Stimulated activated CD4-positive, alpha-beta T cell treated with anti-CD3 and anti-CD28 coated beads, Interleukin-2, amount 100 ng/mL, for 48 hours (primary cell): Measurements from ENCODE around the gene ASAP2.

Experiments used
- DNase-seq, 2 donors: peaks; one replicate each; pipeline ENCODE4 v3.0.0-alpha.2; 2020

ASAP2 gene

DNA sequence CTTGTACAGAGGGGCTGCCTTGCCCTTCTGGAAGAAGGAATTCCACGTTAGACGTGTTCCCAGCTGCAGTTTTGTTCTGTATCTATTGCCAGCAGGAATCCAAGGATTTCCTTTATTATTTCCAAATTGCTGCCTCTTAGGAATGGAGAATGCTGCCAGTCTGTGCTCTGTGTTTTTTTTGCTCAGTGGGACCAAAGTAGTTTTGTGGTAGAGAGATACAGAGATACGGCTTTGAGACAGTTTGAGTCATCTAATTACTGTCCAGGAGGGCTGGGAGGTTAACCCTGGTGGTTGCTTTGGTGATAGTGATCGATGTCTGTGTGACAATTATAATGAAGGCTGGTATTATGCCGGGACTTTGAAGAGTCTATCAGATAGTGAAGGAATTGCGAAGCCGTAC lies 26.3 kb downstream of the ASAP2 start:
- DNase-seq: no peak

DNA sequence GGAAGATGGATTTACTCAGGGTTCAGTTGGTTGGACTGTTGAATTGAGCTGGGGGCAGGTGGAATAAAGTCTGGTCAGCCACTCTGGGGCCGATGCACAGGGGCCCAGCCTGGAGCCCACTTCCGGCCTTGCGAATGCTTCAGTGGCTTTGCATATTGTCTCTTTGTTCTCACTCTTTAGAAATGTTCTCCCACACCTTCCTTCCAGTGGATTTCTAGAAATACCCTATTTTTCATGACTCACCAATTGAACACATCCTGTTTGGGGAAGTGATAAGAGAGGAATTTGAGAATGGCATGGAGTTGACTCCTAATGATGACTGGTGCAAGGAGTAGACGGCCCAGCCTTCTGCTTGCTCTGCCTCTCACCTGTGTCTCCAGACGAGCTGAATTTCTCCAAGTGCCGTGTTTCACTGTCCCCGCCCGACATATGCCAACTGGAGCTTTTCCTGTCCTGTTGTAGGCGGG lies 28.1 kb downstream of the ASAP2 start:
- DNase-seq: no peak

DNA sequence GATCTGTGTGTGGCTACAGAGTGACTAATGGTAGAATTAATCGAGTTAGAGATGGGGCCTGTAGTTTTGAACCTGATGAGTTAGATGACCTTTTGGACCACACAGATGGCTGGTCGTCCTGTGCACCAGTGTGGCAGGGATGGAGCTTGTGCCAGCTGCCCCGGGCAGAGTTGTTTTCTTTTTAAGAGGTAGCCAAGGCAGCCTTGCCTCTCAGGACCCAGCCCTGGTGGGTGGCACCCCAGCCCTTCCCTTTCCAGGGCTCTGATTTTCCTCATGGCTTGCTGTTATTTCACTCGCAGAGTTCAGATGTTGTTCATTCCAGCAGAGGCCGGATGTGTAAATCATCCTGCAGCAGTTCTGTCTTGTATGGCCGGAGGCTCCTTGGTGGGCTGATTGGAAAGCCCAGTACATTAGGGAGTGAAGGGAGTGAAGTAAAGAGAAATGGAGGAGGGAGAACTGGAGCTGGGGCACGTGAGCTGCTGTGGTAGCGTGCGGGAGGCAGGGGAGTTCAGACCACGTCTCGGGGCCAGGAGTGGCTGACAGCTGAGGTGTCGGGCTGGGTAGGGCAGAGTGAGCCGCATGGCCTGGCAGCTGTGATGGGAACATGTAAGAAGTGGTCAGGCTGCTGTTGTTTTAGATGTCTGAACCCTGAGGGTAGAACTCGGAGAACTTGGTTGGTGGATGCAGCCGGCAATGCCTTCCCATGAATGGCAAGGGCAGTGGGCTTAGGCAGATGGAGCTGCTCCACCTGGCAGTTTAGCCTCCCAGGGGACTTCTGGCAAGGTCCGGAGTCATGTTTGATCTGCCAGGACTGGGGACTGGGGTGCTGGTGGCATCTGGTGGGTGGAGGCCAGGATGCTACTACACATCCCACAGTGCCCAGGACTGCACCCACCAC lies 28.8 kb downstream of the ASAP2 start:
- no peak for DNase-seq

DNA sequence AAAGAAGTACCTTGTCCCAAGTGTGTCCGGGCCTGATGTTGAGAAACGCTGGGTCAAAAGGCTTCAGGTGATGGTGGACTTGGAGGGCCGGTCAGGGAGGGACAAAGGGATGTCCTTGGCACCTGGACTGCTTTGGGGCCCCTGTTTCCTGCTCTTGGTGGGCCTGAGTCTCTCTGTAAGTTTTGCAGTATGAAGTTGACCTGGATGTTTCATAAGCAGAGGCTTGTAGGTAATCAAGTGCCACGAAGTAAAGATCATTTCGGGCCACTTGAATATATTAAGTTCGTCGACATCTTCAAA lies 29.4 kb downstream of the ASAP2 start:
- no peak for DNase-seq

DNA sequence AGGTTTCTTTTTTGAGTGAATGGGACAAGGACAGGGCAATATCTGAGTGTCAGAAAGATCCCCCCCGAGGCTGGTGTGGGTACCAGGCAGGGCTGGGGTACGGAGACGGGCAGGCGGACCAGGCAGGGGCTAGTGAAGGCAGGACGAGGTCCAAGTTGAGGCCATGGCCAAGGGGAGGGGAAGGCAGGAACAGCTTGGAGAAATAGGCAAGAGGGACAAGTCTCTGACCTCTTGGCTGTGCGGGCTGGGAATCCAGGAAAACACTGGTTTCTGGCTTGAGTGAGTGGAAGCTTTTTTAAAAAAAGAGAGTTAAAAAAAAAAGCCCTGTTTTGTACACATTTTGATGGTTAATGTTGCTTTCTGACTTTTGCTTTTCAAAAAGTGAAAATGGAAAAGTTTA lies 30.3 kb downstream of the ASAP2 start:
- DNase-seq: no peak

DNA sequence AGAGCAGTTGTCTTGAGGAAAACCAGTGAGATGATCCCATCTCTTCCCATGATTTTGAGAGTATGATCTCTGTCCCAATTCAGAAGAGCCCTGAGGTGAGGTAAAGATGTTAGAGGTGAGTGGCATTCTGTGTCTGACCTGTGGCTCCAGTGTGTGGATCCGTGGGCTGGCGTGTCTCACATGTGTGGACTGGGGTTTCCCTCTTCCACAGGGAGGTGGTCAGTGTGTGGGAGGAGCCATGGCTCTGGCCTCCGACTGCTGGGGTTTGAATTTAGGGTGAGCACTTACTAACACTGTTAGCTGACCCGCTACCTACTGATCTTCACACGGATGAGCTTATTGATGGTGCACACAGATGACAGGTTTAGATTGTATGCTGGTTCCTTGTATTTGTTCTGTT lies 31.2 kb downstream of the ASAP2 start:
- no peak for DNase-seq

DNA sequence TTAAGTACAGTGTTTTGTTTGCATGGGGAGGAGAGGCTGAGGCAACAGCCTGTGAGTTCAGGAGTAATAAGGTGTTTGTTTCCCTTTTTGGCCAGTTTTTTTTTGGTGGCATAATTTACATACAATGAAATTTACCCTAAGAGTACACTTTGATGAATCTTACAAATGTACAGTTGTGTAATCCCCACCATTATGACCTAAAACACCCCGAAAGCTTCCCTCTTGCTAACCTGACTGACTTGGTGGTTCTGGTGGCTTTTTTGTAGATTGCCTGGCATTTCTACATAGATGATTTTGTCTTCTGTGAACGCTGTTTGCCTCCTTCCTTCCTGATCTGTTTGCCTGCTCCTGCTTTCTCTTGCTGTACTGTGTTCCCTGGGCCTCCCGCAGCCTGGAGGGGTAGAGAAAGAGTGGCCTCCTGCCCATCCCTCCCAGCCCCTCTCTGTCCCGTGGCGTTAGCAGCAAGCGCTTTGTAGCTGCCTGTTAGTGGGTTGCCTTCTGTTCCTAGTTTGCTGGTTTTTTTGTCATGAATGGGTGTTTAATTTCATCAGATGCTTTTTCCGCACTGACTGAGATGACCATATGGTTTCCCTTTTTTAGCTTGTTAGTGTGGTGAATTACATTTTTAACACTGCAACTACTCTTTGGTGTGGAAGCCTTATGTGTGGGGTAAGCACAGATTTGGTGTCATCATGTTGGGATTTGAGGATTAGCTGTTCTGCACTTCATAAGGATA lies 32.1 kb downstream of the ASAP2 start:
- no peak for DNase-seq

DNA sequence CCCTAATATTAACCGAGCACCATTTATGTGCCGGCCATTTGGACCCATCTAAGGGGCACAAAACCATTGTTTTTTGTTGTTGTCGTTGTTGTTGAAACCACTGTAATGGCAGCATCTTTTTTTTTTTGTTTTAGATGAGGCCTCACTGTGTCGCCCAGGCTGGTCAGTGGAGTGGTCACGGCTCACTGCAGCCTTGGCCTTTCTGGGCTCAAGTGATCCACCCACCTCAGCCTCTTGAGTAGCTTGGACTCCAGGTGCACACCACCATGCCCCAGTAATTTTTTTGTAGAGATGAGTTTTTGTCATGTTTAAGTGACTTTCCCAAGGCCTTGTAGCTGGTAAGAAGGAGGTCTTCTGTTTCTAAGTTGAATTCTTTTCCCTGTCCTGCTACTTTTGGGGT lies 33.0 kb downstream of the ASAP2 start:
- DNase-seq: no peak

DNA sequence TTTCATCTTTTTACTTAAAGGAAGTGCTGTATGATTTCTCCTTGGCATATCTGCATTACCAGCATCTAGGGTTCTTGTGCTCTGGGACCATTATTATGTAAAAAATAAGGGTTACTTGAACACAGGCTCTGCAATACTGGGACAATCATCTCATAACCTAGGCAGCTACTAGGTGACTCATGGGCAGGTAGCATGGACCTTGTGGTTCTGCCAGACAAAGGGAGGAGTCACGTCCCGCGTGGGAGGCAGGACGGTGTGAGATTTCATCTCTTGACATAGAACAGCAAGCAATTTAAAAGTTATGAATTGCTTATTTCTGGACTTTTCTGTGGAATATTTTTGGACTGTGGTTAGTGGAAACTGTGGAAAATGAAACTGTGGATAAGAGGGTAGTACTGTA lies 34.1 kb downstream of the ASAP2 start:
- DNase-seq: no peak

DNA sequence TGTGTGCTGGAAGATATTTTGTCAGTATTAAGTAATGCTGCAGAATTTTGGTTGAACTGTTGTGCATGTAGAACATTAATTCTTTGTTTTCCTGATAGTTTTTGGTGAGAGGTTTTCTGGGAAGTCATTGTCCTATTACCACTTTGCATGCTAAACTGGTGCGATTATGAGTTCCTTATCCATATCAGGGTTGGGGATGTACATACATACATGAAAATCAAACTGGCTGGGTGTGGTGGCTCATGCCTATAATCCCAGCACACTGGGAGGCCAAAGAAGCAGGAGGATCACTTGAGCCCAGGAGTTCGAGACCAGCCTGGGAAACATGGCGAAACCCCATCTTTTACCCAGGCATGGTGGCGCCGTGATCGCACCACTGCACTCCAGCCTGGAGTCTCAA lies 34.6 kb downstream of the ASAP2 start:
- no peak for DNase-seq

DNA sequence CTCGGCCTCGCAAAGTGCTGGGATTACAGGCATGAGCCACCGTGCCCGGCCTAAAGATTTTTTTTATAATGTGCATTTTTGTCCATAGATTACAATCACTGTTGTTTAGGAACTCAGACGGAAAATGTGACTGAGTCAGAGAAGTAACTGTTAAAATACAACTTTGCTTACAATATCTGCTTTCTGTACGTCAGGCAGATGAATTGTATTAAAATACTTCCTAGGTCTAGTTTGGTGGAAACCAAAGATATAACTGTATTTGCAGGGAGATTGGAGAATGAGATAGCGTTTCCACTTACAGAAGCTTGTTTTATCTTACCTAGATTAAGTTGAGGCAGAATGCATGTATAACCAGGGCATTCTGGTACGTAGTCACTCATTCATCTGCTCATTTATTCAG lies 36.7 kb downstream of the ASAP2 start:
- no peak for DNase-seq

DNA sequence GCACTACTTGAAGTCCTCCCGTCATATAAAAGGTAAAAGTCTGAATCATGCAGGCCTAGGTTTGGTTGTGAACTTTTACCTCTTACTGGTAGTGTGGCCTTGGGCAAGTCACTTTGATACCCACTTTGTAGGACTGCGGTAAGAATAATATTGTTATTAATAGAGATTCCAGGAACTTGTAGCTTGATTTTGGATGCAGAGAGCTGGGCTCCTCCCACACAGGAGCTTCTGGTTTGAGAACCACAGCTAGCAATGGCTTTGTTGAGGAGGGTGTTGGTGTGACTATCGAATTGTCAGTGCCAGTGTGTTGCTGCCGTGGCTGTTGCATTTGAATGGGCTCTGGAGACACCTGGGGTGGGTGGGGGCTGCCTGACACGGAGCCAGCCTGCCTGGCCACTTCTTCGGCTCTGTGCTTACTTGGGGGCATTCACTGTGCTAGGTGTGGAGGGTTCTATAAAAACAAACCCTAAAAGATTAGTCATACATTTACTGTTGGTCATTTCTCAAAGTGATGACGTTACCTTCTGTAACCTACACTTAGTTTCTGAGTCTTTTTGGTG lies 38.5 kb downstream of the ASAP2 start:
- no peak for DNase-seq

DNA sequence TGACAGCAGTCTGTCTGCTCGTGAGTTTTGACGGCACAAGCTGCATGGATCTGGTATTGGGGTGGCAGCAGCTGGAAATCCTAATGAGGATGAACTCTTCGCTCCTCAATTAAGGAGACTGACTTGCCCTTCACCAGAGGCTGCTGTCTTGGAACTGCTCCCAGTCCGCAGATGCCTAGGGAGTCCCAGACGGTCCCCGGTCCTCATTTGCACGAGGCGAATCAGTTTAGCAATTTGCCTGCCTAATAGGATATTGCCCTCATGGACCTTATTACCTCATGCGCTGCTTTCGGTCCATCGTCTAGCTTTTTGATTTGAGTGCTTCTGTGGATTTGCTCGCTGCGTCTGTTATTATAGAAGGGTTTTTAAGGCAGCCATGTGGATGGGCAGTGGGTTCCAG lies 40.6 kb downstream of the ASAP2 start:
- DNase-seq: no peak

DNA sequence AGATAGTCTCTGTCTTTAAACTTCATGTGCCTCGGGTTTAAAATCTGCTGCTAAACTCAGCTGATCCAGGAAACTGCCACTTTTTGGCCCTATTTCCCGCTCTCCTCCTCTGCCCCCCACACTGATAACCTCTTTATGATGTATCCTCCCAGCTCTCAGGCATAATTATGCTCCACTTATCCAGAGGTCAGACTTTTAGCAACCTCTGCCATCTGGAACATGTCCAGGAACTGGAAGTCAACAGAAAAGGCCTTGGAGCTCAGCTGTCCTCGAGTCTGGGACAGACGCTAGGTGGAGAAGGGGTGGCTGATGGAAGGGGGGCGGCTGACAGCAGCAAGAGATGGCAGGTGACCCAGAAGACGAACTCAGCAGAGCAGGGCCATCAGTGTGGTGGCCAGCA lies 41.2 kb downstream of the ASAP2 start:
- no peak for DNase-seq

DNA sequence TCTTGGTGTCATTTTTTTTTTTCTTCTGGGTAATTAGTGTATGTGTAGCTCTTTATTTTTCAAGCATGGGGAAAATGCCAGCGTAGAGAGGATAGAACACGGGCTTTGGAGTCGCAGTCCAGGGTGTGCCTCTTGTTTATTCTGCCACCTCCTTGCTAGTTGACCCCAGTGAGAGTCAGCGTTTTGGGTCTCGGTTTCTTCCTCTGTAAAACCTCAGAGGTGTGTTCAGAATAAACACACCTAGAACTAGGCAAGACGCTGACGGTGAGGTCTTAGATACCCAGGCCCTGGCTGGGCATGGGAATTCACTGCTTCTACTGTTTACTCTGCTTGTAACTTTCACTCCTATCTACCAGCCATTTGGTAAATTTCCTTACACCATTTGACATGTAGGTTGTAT lies 41.8 kb downstream of the ASAP2 start:
- DNase-seq: no peak

DNA sequence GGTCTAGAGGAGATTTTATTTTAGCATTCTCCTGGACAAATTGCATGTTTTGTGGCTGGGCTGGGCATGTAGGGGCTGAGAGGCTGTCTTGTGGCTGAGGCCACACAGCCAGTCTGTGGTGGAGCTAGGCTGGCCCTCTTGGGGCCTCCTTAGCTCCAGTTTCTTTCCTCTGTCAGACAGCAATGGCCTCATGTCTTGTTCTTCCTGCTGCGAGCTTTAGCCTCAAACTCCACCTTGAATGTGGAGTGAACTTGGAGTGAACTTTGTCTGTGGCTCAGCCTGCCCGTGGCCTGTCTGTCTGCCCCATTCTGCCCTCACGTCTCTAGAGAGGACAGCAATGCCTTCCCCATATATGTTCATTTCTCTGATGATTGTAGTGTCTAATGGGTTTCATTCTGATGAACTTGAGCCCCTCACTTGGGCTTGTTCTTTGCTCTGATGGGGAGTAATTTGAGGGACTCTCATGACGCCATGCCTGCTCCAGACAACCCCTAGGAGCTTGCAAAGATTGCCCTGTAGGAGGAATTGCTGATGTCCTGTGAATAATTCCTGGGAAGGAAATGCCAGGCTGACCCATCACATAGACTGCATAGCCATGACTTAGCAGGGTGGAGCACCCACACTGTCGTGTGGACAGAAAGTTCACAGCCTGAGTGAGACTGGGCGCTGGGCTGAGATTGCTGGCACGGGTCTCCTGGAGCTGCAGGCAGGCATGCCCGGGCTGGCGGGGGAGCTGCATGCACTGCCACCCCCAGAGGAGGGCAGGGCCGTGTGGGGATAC lies 42.6 kb downstream of the ASAP2 start:
- no peak for DNase-seq

DNA sequence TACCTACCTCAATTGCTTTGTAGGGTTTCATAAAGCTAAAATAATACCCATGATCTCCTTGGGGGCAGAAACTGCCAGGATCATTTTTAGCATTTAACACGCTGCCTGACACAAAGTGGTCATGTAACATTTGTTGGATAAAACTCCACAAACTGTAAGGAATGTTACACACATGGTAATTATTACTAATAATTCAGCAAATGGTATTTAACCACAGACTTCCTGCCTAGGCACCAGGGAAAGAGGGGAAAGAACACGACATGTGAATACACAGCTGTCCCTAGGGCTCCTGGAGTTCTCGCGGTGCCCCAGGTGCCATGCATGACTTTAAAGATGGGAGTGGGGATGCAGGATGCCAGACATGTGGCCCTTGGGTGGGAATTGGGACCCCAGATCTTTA lies 43.5 kb downstream of the ASAP2 start:
- DNase-seq: no peak

DNA sequence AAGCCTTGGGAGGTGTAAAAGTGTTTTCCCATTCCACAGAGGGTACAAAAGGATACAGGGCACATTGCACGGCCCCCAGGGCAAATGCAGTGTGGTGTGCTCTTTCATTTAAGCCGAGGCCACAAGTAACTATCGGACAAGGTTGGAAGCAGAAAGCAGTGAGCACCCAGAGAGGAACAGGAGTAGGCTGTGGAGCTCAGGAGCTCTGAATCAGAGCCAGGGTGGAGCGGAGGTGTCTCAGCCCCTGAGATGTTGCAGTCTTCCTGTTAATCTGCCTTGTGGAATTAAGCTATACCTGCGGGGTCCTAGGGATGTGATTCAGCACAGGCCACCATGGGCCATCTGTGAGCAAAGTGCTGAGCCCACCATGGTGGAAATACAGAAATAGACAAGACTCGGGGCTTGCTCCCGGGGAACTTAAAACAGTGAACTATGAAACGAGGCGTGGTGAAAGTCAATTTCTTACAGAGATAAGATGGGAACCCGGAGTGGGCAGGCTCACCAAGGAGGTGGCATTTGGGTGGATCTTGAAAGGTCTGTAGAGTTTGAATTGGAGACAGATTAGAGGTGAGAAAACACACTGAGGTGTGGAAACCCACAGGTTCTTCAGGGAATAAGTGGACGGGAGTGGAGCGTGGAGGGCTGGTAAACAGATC lies 44.0 kb downstream of the ASAP2 start:
- no peak for DNase-seq

DNA sequence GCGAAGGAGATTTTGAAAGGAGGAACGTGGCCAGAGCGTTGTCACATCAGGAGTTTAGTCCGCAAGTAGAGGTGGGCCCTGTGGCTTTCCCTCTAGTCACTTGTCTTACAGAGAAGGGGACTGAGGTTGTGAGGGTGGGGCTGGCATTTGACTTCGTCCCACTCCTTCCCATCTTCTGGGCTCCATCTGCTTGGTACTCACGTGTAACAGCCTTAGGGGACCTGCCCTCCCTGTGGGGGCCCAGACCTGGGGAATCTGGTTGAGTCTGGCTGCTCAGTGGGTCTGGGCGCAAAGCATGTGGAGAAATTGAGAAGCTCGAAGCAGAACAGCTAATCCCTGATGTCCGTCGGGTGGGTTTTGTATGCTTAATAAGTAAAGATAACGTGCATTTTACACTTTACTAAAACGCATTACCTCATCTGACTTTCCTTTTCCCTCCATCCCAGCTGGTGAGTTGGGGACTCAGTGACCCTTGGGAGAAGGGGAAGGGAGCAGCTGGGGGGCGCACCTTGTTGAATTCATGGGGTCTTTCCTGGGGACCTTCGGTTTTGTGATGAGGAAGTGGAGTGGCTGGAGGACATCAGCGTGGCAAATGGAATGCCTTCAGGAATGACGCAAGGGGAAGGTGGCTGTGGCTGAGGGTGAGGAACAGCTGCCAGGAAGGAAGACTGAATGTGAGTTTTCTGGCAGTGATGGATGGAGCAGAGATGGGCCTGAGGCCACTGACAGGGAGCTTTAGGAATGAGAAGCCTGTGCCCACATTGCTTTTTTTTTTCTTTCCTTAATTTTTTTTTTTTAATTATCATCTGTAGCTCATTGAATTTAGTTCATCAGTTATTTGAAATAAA lies 44.8 kb downstream of the ASAP2 start:
- no peak for DNase-seq

DNA sequence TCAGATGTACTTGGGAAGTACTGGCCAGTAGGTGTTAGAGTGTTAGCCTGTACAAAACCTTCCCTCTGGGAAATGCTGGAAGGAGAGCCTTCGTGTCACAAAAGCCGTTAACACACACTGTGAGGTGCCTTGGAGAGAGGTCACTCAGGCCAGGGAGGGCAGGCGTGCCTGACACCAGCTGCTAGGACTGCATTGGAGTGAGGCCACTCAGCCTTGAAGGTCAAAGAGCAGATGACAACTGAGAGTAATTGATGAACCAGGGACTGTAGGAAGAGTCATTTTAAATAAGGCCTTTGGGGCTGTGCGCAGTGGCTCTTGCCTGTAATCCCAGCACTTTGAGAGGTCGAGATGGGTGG lies 45.4 kb downstream of the ASAP2 start:
- DNase-seq: no peak

DNA sequence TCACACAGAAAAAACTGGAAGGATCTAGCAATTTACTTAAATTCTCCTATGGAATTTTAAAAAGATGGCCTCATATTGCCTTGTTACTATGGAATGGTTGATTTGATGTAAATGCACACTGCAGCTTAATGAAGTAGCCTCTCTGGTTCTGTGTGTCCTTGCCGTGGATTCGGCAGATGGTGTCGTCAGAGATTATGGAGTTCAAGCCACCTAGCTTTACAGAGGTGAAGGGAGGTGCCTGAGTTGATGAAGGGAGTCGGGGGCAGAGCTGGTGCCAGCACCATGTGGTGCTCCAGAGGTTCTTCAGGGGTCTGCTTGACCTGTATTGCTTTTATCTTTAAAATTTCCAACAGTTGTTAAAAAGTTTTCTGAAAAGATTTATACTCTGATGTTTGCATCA lies 48.8 kb downstream of the ASAP2 start:
- no peak for DNase-seq

DNA sequence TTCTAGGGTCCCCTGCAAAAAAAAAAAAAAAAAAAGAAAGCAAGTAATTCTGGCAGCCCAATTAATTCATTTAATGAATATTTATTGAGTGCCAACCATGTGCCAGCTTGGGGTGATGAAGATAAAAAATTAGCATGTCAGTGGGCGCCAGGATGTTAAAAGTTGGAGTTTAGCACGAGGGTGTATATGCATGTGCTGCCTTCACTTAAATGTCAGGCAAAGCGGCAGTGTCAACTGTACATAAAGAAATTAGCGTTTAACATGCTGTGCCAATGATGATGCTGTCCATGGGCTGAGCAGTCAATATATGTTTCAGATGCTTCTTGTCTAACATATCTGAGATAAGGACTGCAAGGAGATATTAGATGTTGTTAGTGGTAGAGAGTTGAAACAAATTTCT lies 49.5 kb downstream of the ASAP2 start:
- no peak for DNase-seq
